ENCODE data around the gene AKAP6.
A peak's percentile ranks its signal among the peaks of the same experiment; 100 is the strongest.

AKAP6 gene

GRCh38 chr14:32694795-32695449 lies 365.8 kb downstream of the AKAP6 start:
- Histone ChIP-seq H4K20me1 (ENCODE audit: insufficient read depth) (no peaks in the 10 kb centered on the region), H3K4me2 (peak overlapping the region; percentile 71), H3K27me3 (ENCODE audit: insufficient read depth, low read depth) (no peaks in the 10 kb centered on the region), H3K9ac (peak overlapping the region; percentile 27; the same call in 1 of the 2 replicates), H3K27ac (peak overlapping the region; percentile 92), H3K36me3 (ENCODE audit: insufficient read depth) (no peaks in the 10 kb centered on the region), H2AFZ (ENCODE audit: low read depth) (no peak overlapping the region), H3K79me2 (ENCODE audit: insufficient read depth, low read depth) (no peaks in the 10 kb centered on the region), H3K4me1 (ENCODE audit: low read depth, poor library complexity, severe bottlenecking) (peaks cover 84% of the 10 kb centered on the region), H3K4me3 (IDR thresholded peaks at IDR 0.05; ENCODE audit: insufficient read depth, low read depth, low read length) (no peak overlapping the region)
- TF ChIP-seq, protein P1, sequence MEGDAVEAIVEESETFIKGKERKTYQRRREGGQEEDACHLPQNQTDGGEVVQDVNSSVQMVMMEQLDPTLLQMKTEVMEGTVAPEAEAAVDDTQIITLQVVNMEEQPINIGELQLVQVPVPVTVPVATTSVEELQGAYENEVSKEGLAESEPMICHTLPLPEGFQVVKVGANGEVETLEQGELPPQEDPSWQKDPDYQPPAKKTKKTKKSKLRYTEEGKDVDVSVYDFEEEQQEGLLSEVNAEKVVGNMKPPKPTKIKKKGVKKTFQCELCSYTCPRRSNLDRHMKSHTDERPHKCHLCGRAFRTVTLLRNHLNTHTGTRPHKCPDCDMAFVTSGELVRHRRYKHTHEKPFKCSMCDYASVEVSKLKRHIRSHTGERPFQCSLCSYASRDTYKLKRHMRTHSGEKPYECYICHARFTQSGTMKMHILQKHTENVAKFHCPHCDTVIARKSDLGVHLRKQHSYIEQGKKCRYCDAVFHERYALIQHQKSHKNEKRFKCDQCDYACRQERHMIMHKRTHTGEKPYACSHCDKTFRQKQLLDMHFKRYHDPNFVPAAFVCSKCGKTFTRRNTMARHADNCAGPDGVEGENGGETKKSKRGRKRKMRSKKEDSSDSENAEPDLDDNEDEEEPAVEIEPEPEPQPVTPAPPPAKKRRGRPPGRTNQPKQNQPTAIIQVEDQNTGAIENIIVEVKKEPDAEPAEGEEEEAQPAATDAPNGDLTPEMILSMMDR (conservative IDR thresholded peaks at IDR 0.05; ENCODE audit: low read depth, low read length): no peak

- Histone ChIP-seq H3K79me2 (ENCODE audit: insufficient read depth, low read depth) (no peaks in the 10 kb centered on the region), H4K20me1 (ENCODE audit: insufficient read depth) (no peaks in the 10 kb centered on the region), H3K27me3 (ENCODE audit: insufficient read depth, low read depth) (no peaks in the 10 kb centered on the region), H3K9ac (no peak overlapping the region), H2AFZ (ENCODE audit: low read depth) (no peak overlapping the region), H3K36me3 (ENCODE audit: insufficient read depth) (no peaks in the 10 kb centered on the region), H3K4me3 (IDR thresholded peaks at IDR 0.05; ENCODE audit: insufficient read depth, low read depth, low read length) (no peak overlapping the region), H3K27ac (no peak overlapping the region), H3K4me2 (no peak overlapping the region), H3K4me1 (ENCODE audit: low read depth, poor library complexity, severe bottlenecking) (peaks cover 69% of the 10 kb centered on the region)
- TF ChIP-seq, protein P1 (conservative IDR thresholded peaks at IDR 0.05; ENCODE audit: low read depth, low read length): no peak
Observed at GRCh38 chr14:32696325-32697091, 367.4 kb downstream of the AKAP6 start.

GRCh38 chr14:32697114-32697513 lies 368.0 kb downstream of the AKAP6 start:
- Histone ChIP-seq H3K9ac (no peak overlapping the region), H3K4me2 (no peak overlapping the region), H3K36me3 (ENCODE audit: insufficient read depth) (no peaks in the 10 kb centered on the region), H3K27ac (no peak overlapping the region), H3K4me3 (IDR thresholded peaks at IDR 0.05; ENCODE audit: insufficient read depth, low read depth, low read length) (no peak overlapping the region), H4K20me1 (ENCODE audit: insufficient read depth) (no peaks in the 10 kb centered on the region), H2AFZ (ENCODE audit: low read depth) (no peak overlapping the region), H3K27me3 (ENCODE audit: insufficient read depth, low read depth) (no peaks in the 10 kb centered on the region), H3K4me1 (ENCODE audit: low read depth, poor library complexity, severe bottlenecking) (peaks cover 66% of the 10 kb centered on the region), H3K79me2 (ENCODE audit: insufficient read depth, low read depth) (no peaks in the 10 kb centered on the region)
- TF ChIP-seq, protein P1 (conservative IDR thresholded peaks at IDR 0.05; ENCODE audit: low read depth, low read length): no peak

DNA sequence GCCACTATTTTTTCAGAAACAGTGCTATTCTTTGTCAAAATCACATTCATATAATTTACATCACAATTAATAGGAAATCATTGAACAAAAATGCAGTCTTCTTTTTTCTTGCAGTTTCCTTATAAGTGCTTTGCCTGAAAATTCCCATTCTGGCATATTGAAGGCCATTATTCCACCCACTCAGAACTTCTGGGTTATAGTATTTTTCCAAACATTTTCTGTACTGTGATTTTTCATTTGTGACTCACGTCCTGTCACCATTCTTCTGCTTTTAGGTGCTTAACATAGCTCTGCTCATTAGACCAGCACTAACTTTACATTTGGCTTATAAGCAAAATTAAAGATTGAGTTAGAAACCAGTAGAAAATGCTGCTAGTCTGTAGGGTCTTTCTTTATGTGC lies 368.6 kb downstream of the AKAP6 start:
- Histone ChIP-seq H3K9ac (no peak overlapping the region), H3K4me1 (ENCODE audit: low read depth, poor library complexity, severe bottlenecking) (peaks cover 66% of the 10 kb centered on the region), H3K4me2 (no peak overlapping the region), H4K20me1 (ENCODE audit: insufficient read depth) (no peaks in the 10 kb centered on the region), H3K36me3 (ENCODE audit: insufficient read depth) (no peaks in the 10 kb centered on the region), H3K27ac (no peak overlapping the region), H2AFZ (ENCODE audit: low read depth) (no peak overlapping the region), H3K79me2 (ENCODE audit: insufficient read depth, low read depth) (no peaks in the 10 kb centered on the region), H3K27me3 (ENCODE audit: insufficient read depth, low read depth) (no peaks in the 10 kb centered on the region), H3K4me3 (IDR thresholded peaks at IDR 0.05; ENCODE audit: insufficient read depth, low read depth, low read length) (no peak overlapping the region)
- TF ChIP-seq, protein P1 (conservative IDR thresholded peaks at IDR 0.05; ENCODE audit: low read depth, low read length): no peak

Data from KMS-11 (cell line).